GM19238 (cell line): ENCODE results near the gene SIRT4.
"Not testable (repeated sequence)": the region's sequence is repeated elsewhere in the genome, so short reads cannot be mapped to it uniquely, and the experiment has no call there.

ENCODE experiments used
- DNase-seq: peaks from one replicate; pipeline ENCODE4 v3.0.0; 2011; ENCODE audit warnings: low spot score; ENCODE audit not compliant: insufficient read length

Gene SIRT4

DNA sequence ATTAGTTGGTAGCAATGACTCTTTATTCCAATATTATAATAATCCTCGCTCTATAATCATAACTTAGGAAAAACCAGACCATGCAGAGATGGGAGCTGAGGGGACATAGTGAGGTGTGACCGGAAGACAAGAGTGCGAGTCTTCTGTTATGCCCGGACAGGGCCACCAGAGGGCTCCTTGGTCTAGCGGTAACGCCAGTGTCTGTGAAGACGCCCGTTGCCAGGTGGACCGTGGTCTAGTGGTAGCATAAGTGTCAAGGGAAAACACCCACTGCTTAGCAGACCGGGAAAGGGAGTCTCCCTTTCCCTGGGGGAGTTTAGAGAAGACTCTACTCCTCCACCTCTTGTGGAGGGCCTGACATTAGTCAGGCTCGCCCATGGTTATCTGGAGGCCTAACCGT, 33.3 kb downstream of the SIRT4 start:
- not testable (repeated sequence) for DNase-seq

GRCh38 chr12:120336392-120336791, 34.3 kb downstream of the SIRT4 start:
- DNase-seq, result not testable (repeated sequence)

DNA sequence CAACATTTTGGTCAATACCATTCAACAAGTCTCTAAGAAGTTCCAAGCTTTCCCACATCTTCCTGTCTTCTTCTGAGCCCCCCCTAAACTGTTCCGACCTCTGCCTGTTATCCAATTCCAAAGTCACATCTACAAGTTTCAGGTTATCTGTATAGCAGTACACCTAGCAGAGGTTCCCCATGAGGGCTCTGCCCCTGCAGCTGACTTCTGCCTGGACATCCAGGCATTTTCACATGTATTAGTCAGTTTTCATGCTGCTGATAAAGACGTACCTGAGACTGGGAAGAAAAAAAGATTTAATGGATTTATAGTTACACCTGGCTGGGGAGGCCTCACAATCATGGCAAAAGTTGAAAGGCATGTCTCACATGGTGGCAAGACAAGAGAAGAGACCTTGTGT, 35.6 kb downstream of the SIRT4 start:
- no peak for DNase-seq

- no peak for DNase-seq
Observed at GRCh38 chr12:120339256-120339655, 37.1 kb downstream of the SIRT4 start.

- no peak for DNase-seq
Observed at GRCh38 chr12:120342175-120343038, 40.3 kb downstream of the SIRT4 start.

- DNase-seq, result no peak
Observed at GRCh38 chr12:120343039-120343537, 41.0 kb downstream of the SIRT4 start.

GRCh38 chr12:120343692-120344091, 41.6 kb downstream of the SIRT4 start:
- DNase-seq, result no peak

DNA sequence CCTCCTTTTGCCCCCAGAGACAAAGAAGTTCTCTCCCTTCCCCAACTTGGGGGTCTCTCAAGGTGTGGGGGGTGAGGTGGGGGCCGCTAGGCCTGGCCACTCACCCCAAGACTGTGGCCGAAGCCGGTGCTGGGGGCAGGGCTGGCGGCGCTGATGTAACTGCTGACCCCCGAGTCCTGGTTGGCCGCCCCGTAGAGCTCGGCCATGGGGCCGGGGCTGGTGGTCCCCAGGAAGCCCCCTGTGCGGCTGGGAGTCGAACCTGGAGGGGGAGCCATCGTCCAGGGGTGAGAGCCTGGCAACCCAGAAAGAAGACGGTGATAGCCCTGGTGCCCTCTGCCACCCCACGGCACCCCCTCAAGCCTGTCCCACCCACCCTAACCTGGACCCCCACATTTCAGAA, 43.9 kb downstream of the SIRT4 start:
- DNase-seq, result no peak

DNA sequence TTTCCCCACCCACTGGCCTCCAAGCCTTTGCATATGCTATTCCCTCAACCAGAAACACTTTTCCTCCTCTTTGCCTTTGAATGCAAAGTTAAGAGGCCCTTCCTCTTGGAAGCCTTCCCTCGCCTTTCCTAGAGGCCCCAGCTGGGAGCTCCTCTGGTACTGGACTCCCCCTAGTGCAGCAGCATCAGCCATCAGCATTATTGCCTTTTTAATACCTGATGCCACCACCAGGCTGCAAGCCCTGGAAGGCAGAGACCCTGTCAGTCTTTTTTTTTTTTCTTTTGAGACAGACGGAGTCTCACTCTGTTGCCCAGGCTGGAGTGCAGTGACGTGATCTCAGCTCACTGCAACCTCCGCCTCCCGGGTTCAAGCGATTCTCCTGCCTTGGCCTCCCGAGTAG, 44.6 kb downstream of the SIRT4 start:
- DNase-seq, result no peak

GRCh38 chr12:120347766-120348165, 45.6 kb downstream of the SIRT4 start:
- DNase-seq, result no peak

DNA sequence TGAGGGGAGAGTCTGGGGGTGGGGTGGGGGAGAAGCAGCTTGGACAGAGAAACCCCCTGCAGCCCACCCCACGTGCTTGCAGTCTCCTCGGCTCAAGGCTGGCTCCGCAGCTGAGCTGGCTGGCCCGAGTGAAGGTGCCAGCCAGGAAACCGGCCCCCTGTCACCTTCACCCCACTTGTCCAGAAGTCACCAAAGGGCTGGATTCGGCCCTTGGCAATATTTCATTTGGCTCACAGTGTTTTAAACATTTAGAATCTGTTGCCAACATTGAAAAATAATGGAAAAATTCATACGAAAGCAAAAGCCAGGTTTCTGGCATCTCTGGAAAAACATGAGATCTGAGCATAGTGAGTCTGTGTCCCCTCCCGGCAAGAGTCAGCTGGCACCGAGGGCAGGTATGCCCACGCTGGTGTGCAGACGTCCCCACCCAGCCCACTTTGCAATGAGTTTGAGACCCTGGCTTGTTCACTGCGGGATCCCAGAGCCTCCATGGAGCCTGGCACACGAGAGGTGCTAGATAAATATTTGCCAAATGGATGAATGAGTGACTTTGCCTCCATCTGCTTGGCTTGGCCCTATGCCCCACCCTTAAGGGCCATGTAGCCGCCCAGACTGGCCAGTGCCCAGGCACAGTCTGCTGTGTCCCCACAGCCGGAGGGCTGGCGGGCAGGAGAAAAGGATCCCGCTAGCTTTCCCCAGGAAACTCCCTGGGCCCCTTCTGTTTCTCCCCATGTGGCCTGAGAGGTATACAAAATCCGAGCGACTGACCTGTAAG, 48.6 kb downstream of the SIRT4 start:
- no peak for DNase-seq

DNA sequence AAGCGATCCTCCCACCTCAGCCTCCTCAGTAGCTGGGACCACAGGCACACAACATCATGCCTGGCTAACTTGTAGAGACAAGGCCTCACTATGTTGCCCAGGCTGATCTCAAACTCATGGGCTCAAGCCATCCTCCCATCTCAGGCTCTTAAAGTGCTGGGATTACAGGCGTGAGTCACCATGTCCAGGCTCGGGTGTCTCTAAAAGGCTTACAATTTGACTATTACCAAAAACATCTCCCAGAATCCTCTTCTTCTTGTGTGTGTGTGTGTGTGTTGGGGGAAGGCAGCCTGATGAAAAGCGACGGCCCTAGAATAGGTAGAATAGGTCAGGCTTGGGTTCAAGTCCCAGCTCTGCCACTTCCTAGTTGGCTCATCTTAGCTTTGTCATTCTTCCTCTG, 50.0 kb downstream of the SIRT4 start:
- no peak for DNase-seq

GRCh38 chr12:120353136-120353535, 51.0 kb downstream of the SIRT4 start:
- DNase-seq, result no peak

- DNase-seq, result no peak
Observed at GRCh38 chr12:120353556-120354317, 51.6 kb downstream of the SIRT4 start.

DNA sequence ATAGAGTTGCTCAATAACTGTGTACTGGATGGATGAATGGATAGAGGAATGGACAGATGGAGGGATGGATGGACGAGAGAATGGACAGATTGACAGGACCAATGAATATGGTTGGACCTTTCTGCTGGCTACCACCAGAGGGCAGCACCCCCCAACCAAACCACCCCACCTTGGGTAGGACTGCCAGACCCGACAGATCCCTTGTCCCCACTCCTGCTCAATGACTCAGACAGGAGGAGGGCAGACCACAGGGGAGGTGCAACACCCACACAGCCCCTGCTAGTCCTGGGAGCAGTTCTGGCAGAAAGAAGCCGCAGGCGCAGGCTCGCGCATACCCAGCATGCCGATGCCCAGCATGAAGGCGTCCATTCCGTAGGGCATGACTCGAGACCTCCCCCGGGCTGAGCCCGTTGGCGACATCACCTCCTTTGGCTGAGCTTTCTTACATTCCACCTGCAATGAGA, 54.5 kb downstream of the SIRT4 start:
- peak; percentile 86 for DNase-seq

- no peak for DNase-seq
Observed at GRCh38 chr12:120357104-120357503, 55.0 kb downstream of the SIRT4 start.

GRCh38 chr12:120358412-120359100, 56.4 kb downstream of the SIRT4 start:
- DNase-seq, result no peak

GRCh38 chr12:120359128-120359527, 57.0 kb downstream of the SIRT4 start:
- DNase-seq, result no peak

DNA sequence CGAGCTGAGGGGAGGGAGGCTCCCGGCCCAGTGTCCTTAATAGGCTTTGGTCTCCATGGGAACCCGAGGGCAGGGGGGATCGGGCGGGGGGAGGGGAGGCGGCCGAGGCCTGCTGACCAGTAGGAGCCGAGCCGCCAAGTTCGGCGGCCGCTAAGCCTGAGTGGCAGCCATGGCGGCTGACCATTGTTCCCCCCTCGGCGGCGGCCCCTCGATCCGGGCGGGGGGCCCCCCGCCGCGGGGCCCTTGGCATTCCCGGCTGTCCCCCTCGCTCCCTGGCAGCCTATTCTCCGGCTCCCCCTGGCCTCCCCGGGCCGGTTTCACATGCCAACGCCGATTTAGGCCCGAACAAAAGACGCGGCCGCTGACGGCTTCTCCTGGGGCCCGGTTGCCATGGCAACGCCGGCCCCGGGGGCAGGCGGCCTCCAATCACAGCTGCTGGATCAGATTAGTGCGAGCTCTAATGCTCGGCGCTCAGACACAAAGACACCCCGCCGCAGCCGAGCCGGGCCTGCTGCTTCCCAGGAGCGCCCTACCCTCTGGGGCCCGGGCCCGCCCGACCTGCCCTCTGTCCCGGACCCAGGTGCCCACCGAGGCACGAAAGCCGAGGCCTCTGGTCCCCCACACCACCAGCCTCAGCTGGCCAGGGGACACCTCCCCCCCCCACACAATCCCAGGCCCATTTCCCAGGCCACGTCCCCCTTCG, 59.5 kb downstream of the SIRT4 start:
- DNase-seq, result no peak
